ENCODE results near the gene POLR3E. TPM values are rescaled to one million over a fixed set of nuclear protein-coding genes. Genes with fewer than 3 reads are reported as not detected.

Gene POLR3E
- total RNA-seq, 1 experiment from 2014 or later = 69.8 TPM

- H3K27ac ChIP-seq (ENCODE audit: low read depth, low read length, poor library complexity, severe bottlenecking) = no peak overlapping the region
- no peaks in the 10 kb centered on the region for H3K4me1 ChIP-seq (ENCODE audit: insufficient read depth, low read length, poor library complexity, severe bottlenecking)
- ChIA-PET CTCF (no interaction called here), POLR2A (ENCODE audit: low non-redundant PET) (no interaction called here)
- BruUV-seq (replicated peaks) = no TSS peak
- intact Hi-C loops (cut with micrococcal nuclease; ENCODE audit: unreplicated experiment) = no loop called here
- no peak overlapping the region for H3K4me3 ChIP-seq (ENCODE audit: low read depth, low read length, poor library complexity, severe bottlenecking)
- TF ChIP-seq EZH2 (IDR thresholded peaks at IDR 0.05; ENCODE audit: borderline replicate concordance, low read depth, low read length, poor library complexity, severe bottlenecking) = no peak
- TF ChIP-seq CTCF (conservative IDR thresholded peaks at IDR 0.05; ENCODE audit: low read depth, low read length) = no peak
- peaks cover 23% of the 10 kb centered on the region for H3K36me3 ChIP-seq (ENCODE audit: insufficient read depth, low read length, poor library complexity, severe bottlenecking)
- peaks cover 25% of the 10 kb centered on the region for H3K9me3 ChIP-seq (ENCODE audit: low read depth, low read length, poor library complexity, severe bottlenecking)
- H3K27me3 ChIP-seq (replicated peaks; ENCODE audit: insufficient read depth, low read depth, low read length, poor library complexity) = no peaks in the 10 kb centered on the region
- DNase-seq (ENCODE audit: low spot score) = no peak
Measured at GRCh38 chr16:22340945-22341344, 43.7 kb downstream of the POLR3E start.

DNA sequence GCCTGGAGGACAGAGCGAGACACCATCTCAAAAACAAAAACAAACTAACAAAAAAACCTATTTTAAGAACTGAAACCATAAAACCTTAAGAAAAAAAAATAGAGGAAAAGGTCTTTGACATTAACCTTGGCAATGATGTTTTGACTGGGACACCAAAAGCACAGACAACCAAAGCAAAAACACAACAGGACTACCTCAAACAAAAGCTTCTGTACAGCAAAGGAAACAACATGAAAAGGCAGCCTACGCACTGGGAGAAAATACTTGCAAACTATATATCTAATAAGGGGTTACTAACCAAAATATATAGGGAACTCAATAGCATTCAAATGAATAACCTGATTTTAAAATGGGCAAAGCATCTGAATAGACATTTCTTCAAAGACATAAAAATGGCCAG is 44.9 kb downstream of the POLR3E start:
- BruUV-seq (replicated peaks) = no TSS peak
- ChIA-PET CTCF (no interaction called here), POLR2A (ENCODE audit: low non-redundant PET) (no interaction called here)
- Histone ChIP-seq H3K36me3 (ENCODE audit: insufficient read depth, low read length, poor library complexity, severe bottlenecking) (peaks cover 27% of the 10 kb centered on the region), H3K27ac (ENCODE audit: low read depth, low read length, poor library complexity, severe bottlenecking) (no peak overlapping the region), H3K27me3 (replicated peaks; ENCODE audit: insufficient read depth, low read depth, low read length, poor library complexity) (no peaks in the 10 kb centered on the region), H3K9me3 (ENCODE audit: low read depth, low read length, poor library complexity, severe bottlenecking) (peaks cover 14% of the 10 kb centered on the region), H3K4me1 (ENCODE audit: insufficient read depth, low read length, poor library complexity, severe bottlenecking) (no peaks in the 10 kb centered on the region), H3K4me3 (ENCODE audit: low read depth, low read length, poor library complexity, severe bottlenecking) (no peak overlapping the region)
- no peak for DNase-seq (ENCODE audit: low spot score)
- TF ChIP-seq EZH2 (IDR thresholded peaks at IDR 0.05; ENCODE audit: borderline replicate concordance, low read depth, low read length, poor library complexity, severe bottlenecking) (no peak), CTCF (conservative IDR thresholded peaks at IDR 0.05; ENCODE audit: low read depth, low read length) (no peak)
- intact Hi-C loops (cut with micrococcal nuclease; ENCODE audit: unreplicated experiment) = no loop called here

DNA sequence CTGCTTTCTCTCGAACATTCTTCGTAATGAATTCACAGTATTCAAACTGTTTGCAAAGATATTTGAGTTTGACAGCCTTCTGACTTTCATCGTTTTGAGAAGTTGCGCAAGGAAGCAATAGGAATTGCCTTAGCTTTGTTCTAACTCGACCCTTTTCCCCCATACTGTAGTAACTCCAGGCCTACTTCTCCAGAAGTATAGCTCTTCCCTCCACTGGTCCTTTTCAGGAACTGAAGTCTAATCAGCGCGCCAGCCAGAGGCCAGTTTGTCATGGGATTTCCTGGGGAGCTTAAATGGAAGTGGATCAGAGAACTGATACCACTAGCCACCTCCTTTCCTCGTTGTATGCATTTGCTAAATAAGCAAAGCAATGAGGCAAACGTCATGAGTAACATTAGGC is 49.3 kb downstream of the POLR3E start:
- TSS peak; percentile 55 for BruUV-seq (replicated peaks)
- peaks cover 53% of the 10 kb centered on the region for H3K36me3 ChIP-seq (ENCODE audit: insufficient read depth, low read length, poor library complexity, severe bottlenecking)
- CTCF ChIA-PET = no interaction called here
- no peaks in the 10 kb centered on the region for H3K9me3 ChIP-seq (ENCODE audit: low read depth, low read length, poor library complexity, severe bottlenecking)
- no peaks in the 10 kb centered on the region for H3K27me3 ChIP-seq (replicated peaks; ENCODE audit: insufficient read depth, low read depth, low read length, poor library complexity)
- POLR2A ChIA-PET (ENCODE audit: low non-redundant PET) = no interaction called here
- intact Hi-C loops (cut with micrococcal nuclease; ENCODE audit: unreplicated experiment) = no loop called here
- no peak overlapping the region for H3K27ac ChIP-seq (ENCODE audit: low read depth, low read length, poor library complexity, severe bottlenecking)
- DNase-seq (ENCODE audit: low spot score) = no peak
- H3K4me3 ChIP-seq (ENCODE audit: low read depth, low read length, poor library complexity, severe bottlenecking) = no peak overlapping the region
- H3K4me1 ChIP-seq (ENCODE audit: insufficient read depth, low read length, poor library complexity, severe bottlenecking) = no peaks in the 10 kb centered on the region
- TF ChIP-seq EZH2 (IDR thresholded peaks at IDR 0.05; ENCODE audit: borderline replicate concordance, low read depth, low read length, poor library complexity, severe bottlenecking) (no peak), CTCF (conservative IDR thresholded peaks at IDR 0.05; ENCODE audit: low read depth, low read length) (no peak)

Measured in A673 (cell line).